Testis (tissue), 2 donors: ENCODE data around the gene REV3L.
"Not testable (repeated sequence)": the region's sequence is repeated elsewhere in the genome, so short reads cannot be mapped to it uniquely, and the experiment has no call there.

Source experiments
- CTCF ChIP-seq, 3 experiments: fragments of 450-650 bp in 2 of 3; fragments of 200-600 bp in 1 of 3; sonication (generic) in 1 of 3; IDR thresholded peaks; one replicate each; pipeline ENCODE4 v1.5.1; 2016 to 2019; ENCODE audit warnings: antibody characterized with exemption in 3 of 3, mild to moderate bottlenecking in 2 of 3, moderate library complexity in 1 of 3
- POLR2A ChIP-seq: fragments of 450-650 bp; IDR thresholded peaks from one replicate; pipeline ENCODE4 v1.6.1; 2017; ENCODE audit warnings: antibody characterized with exemption, mild to moderate bottlenecking, moderate library complexity

- TF ChIP-seq CTCF (IDR thresholded peaks at IDR 0.05); POLR2A: not testable (repeated sequence)
These were observed 175.1 kb downstream of the REV3L start for GRCh38 chr6:111307950-111308349.
